GM12878 (cell line): ENCODE measurements around the gene OMP. TPM values are rescaled to one million over a fixed set of nuclear protein-coding genes. Genes with fewer than 3 reads are reported as not detected.
A peak's percentile ranks its signal among the peaks of the same experiment; 100 is the strongest.

ENCODE experiments used
- ATAC-seq: fragments of 200-7000 bp; cut with Tn5 transposase; 3 replicates; pipeline ENCODE4 v1.9.1; 2020; ENCODE audit warnings: mild to moderate bottlenecking, moderate library complexity
- BruUV-seq: library from RNA; stranded (reverse); fragments of 400-500 nt; replicated peaks from 2 replicates; lab custom pipeline; 2021; lab: Mats Ljungman, UMichigan
- CTCF ChIA-PET: fragments of 300-600 bp; sonication (Branson Sonifier 250); formaldehyde crosslinking; extraction: SDS; loops from one replicate; lab custom pipeline; 2021; ENCODE audit warnings: inconsistent platforms; lab: Yijun Ruan, JAX
- POLR2A ChIA-PET: fragments of 350-600 bp; formaldehyde crosslinking; extraction: SDS; loops from one replicate; lab custom pipeline; 2021; ENCODE audit warnings: inconsistent platforms; lab: Charles Lee
- RAD21 ChIA-PET: fragments of 300-600 bp; sonication (Branson Sonifier 250); formaldehyde crosslinking; loops from one replicate; lab custom pipeline; 2023; ENCODE audit warnings: antibody characterized with exemption; ENCODE audit not compliant: unreplicated experiment; lab: Charles Lee
- SMC1A ChIA-PET: fragments of 300-600 bp; sonication (Branson Sonifier 250); formaldehyde crosslinking; loops from one replicate; lab custom pipeline; 2023; ENCODE audit not compliant: unreplicated experiment, uncharacterized antibody; lab: Charles Lee
- DNase-seq: peaks from one replicate; pipeline ENCODE4 v3.0.0-alpha.2; 2011; ENCODE audit warnings: low read depth, low spot score
- FAIRE-seq: peaks from 3 replicates; lab custom pipeline; 2011; peaks lifted over from hg19 to GRCh38; lab: Jason Lieb, UNC
- H2AFZ ChIP-seq: 2 replicates; pipeline ENCODE4 v1.6.0; 2011; ENCODE audit warnings: low read depth, low read length, control low read depth; ENCODE audit not compliant: control insufficient read depth
- H3K27ac ChIP-seq: 2 replicates; pipeline ENCODE4 v1.5.1; 2011; ENCODE audit warnings: control low read depth; ENCODE audit not compliant: control insufficient read depth, insufficient read depth
- H3K27me3 ChIP-seq, 2 experiments: replicated peaks in 1 of 2; 2 replicates each; pipeline versions ENCODE4 v1.6.0 to v1.6.1; 2011; ENCODE audit warnings: low read length in 1 of 2; ENCODE audit not compliant: control insufficient read depth in 2 of 2, insufficient read depth in 2 of 2
- H3K36me3 ChIP-seq, 2 experiments: 2 replicates each; pipeline ENCODE4 v1.5.1; 2011; ENCODE audit warnings: low read length in 1 of 2; ENCODE audit not compliant: control insufficient read depth in 2 of 2, insufficient read depth in 2 of 2
- H3K4me1 ChIP-seq: 2 replicates; pipeline ENCODE4 v1.6.1; 2011; ENCODE audit warnings: mild to moderate bottlenecking, low read length, moderate library complexity, mixed read lengths; ENCODE audit not compliant: control insufficient read depth, insufficient read depth
- H3K4me2 ChIP-seq: 2 replicates; pipeline ENCODE4 v1.6.0; 2011; ENCODE audit warnings: control low read depth; ENCODE audit not compliant: control insufficient read depth, insufficient read depth
- H3K4me3 ChIP-seq: fragments of 200-600 bp; sonication (generic); 2 replicates; pipeline ENCODE4 v1.5.1; 2016
- H3K79me2 ChIP-seq: 2 replicates; pipeline ENCODE4 v1.6.0; 2011; ENCODE audit warnings: low read length; ENCODE audit not compliant: control insufficient read depth, insufficient read depth
- H3K9ac ChIP-seq: 2 replicates; pipeline ENCODE4 v1.8.0; 2011; ENCODE audit warnings: low read length, control low read depth, mixed read lengths; ENCODE audit not compliant: control insufficient read depth, insufficient read depth
- H3K9me3 ChIP-seq: replicated peaks from 3 replicates; pipeline ENCODE4 v1.5.1; 2011; ENCODE audit warnings: mild to moderate bottlenecking, low read length; ENCODE audit not compliant: control insufficient read depth, insufficient read depth
- H4K20me1 ChIP-seq: 2 replicates; pipeline ENCODE4 v1.6.0; 2011; ENCODE audit not compliant: control insufficient read depth, insufficient read depth
- FOXK2 ChIP-seq: fragments of 450-650 bp; IDR thresholded peaks from 2 replicates; pipeline ENCODE4 v1.6.1; 2017; ENCODE audit warnings: mild to moderate bottlenecking, moderate library complexity
- IKZF1 ChIP-seq: fragments of 450-650 bp; conservative IDR thresholded peaks from 2 replicates; pipeline ENCODE4 v1.6.1; 2017; ENCODE audit warnings: antibody characterized with exemption, mild to moderate bottlenecking
- MEF2A ChIP-seq: IDR thresholded peaks from 2 replicates; pipeline ENCODE4 v1.6.1; 2011; ENCODE audit warnings: low read depth, mild to moderate bottlenecking, low read length, moderate library complexity; ENCODE audit not compliant: insufficient read depth
- RB1 ChIP-seq: fragments of 450-650 bp; formaldehyde crosslinking; IDR thresholded peaks from 2 replicates; pipeline ENCODE4 v1.6.1; 2017; ENCODE audit warnings: mild to moderate bottlenecking, borderline replicate concordance
- RFX5 ChIP-seq: IDR thresholded peaks from 2 replicates; pipeline ENCODE4 v1.6.1; 2011; ENCODE audit warnings: low read depth, low read length, improper control_type of control experiment
- RUNX3 ChIP-seq: IDR thresholded peaks from 2 replicates; pipeline ENCODE4 v1.6.1; 2012; ENCODE audit warnings: low read length, inconsistent platforms
- SIN3A ChIP-seq: IDR thresholded peaks from 2 replicates; pipeline ENCODE4 v1.6.1; 2012; ENCODE audit warnings: low read depth, low read length, improper control_type of control experiment
- TARDBP ChIP-seq: IDR thresholded peaks from 2 replicates; pipeline ENCODE4 v1.6.1; 2016; ENCODE audit warnings: borderline replicate concordance
- USF2 ChIP-seq: IDR thresholded peaks from 2 replicates; pipeline ENCODE4 v1.6.1; 2011; ENCODE audit warnings: low read depth, low read length, improper control_type of control experiment, borderline replicate concordance
- ZBED1 ChIP-seq: IDR thresholded peaks from 2 replicates; pipeline ENCODE4 v1.6.1; 2016; ENCODE audit warnings: borderline replicate concordance
- ZZZ3 ChIP-seq: IDR thresholded peaks from 2 replicates; pipeline ENCODE4 v1.6.1; 2011; ENCODE audit warnings: low read depth; ENCODE audit not compliant: control insufficient read depth, insufficient read length
- WGBS: methylation state at CpG from one replicate; pipeline ENCODE4 v1.1.6; 2016; ENCODE audit warnings: low lambda C conversion rate; ENCODE audit not compliant: insufficient replicate concordance, insufficient coverage; ENCODE audit errors: missing lambda C conversion rate; 5-methylcytosine and 5-hydroxymethylcytosine counted together
- in situ Hi-C: fragments of 300-500 bp; cut with MboI; formaldehyde crosslinking; loops from 9 replicates; pipeline ENCODE4 v1.14.3; 2018; ENCODE audit warnings: mixed read lengths
- intact Hi-C: fragments of 100-400 bp; cut with micrococcal nuclease; formaldehyde crosslinking; loops from one replicate; pipeline ENCODE4 v1.14.2; 2022; ENCODE audit not compliant: unreplicated experiment
- polyA plus RNA-seq, 11 experiments: library from polyadenylated mRNA; depleted of rRNA in 4 of 11; unstranded in 6 of 11; stranded (reverse) in 5 of 11; fragments of >200 nt; fragmentation: Nextera tagmentation in 4 of 11; fragmentation: Illumina TruSeq in 1 of 11; extraction: Ambion mirVana in 4 of 11; extraction: Trizol in 1 of 11; gene quantifications; 1 replicate in 1 of 11; 2 replicates in 10 of 11; pipeline versions ENCODE4 v1.2.1 to v1.2.3, GENCODE V29; 2011 to 2016; ENCODE audit warnings: inconsistent platforms in 2 of 11, missing spikeins in 2 of 11, low read depth in 1 of 11
- total RNA-seq, 4 experiments: library from RNA; depleted of rRNA in 3 of 4; stranded (reverse); fragments of >200 nt in 3 of 4; fragmentation: Illumina TruSeq in 1 of 4; extraction: Trizol in 1 of 4; gene quantifications; 2 replicates each; pipeline versions ENCODE4 v1.2.1 to v1.2.3, GENCODE V29; 2013 to 2021
- TF ChIP-seq, protein P1 (sequence below): fragments of 150-350 bp; IDR thresholded peaks from 2 replicates; pipeline ENCODE4 v1.6.1; 2016; ENCODE audit warnings: low read depth, low read length

Gene OMP
- total and polyA plus RNA-seq, 10 of the 15 experiments (the other 5 are each of a cell fraction or from before 2014, with no cell fraction given) = not detected

GRCh38 chr11:77151804-77152509 is 49.3 kb downstream of the OMP start:
- H3K27ac ChIP-seq = no peak overlapping the region
- DNase-seq (peak; percentile 5), FAIRE-seq (peak; percentile 61), ATAC-seq (peak; percentile 33)
- no peaks in the 10 kb centered on the region for H3K79me2 ChIP-seq
- in situ Hi-C loops = no loop called here
- CTCF ChIA-PET = interaction anchor here (0.9 kb wide), 1 partner anchor 41 kb away, joined by 4 read pairs; no protein-coding TSS in a partner anchor
- WGBS = 24% methylated on average over 10 of the region's 11 CpGs
- no peaks in the 10 kb centered on the region; the same call in 1 of the 2 replicates for H3K4me1 ChIP-seq
- intact Hi-C loops = no loop called here
- SMC1A ChIA-PET = no interaction called here
- H3K4me2 ChIP-seq = no peak overlapping the region
- POLR2A ChIA-PET = no interaction called here
- peaks cover 2 to 4% of the 10 kb centered on the region in 2 experiments; a peak in 2 of 4 replicates for H3K27me3 ChIP-seq
- no TSS peak for BruUV-seq
- H4K20me1 ChIP-seq = no peaks in the 10 kb centered on the region
- H3K36me3 ChIP-seq = no peaks in the 10 kb centered on the region
- H3K4me3 ChIP-seq = no peak overlapping the region
- no peak overlapping the region for H3K9ac ChIP-seq
- H2AFZ ChIP-seq = no peak overlapping the region
- TF ChIP-seq RFX5 (no peak), SIN3A (no peak), MEF2A (no peak), IKZF1 (peak; percentile 42; the same call in 1 of the 2 replicates), RUNX3 (peak; percentile 64), ZBED1 (no peak), USF2 (no peak), RB1 (no peak), ZZZ3 (no peak), TARDBP (no peak), FOXK2 (no peak)
- TF ChIP-seq, protein P1, sequence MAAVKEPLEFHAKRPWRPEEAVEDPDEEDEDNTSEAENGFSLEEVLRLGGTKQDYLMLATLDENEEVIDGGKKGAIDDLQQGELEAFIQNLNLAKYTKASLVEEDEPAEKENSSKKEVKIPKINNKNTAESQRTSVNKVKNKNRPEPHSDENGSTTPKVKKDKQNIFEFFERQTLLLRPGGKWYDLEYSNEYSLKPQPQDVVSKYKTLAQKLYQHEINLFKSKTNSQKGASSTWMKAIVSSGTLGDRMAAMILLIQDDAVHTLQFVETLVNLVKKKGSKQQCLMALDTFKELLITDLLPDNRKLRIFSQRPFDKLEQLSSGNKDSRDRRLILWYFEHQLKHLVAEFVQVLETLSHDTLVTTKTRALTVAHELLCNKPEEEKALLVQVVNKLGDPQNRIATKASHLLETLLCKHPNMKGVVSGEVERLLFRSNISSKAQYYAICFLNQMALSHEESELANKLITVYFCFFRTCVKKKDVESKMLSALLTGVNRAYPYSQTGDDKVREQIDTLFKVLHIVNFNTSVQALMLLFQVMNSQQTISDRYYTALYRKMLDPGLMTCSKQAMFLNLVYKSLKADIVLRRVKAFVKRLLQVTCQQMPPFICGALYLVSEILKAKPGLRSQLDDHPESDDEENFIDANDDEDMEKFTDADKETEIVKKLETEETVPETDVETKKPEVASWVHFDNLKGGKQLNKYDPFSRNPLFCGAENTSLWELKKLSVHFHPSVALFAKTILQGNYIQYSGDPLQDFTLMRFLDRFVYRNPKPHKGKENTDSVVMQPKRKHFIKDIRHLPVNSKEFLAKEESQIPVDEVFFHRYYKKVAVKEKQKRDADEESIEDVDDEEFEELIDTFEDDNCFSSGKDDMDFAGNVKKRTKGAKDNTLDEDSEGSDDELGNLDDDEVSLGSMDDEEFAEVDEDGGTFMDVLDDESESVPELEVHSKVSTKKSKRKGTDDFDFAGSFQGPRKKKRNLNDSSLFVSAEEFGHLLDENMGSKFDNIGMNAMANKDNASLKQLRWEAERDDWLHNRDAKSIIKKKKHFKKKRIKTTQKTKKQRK = no peak
- RAD21 ChIA-PET = no interaction called here
- no peaks in the 10 kb centered on the region for H3K9me3 ChIP-seq
